HG02852 (cell line): ENCODE data around the gene PDZD2.
A peak's percentile ranks its signal among the peaks of the same experiment; 100 is the strongest.
"Not testable (repeated sequence)": the region's sequence is repeated elsewhere in the genome, so short reads cannot be mapped to it uniquely, and the experiment has no call there.

ENCODE experiments used
- ATAC-seq: cut with Tn5 transposase; IDR thresholded peaks from one replicate; pipeline ENCODE4 v1.9.1; 2021; ENCODE audit warnings: mild to moderate bottlenecking, moderate library complexity; ENCODE audit not compliant: unreplicated experiment

The PDZD2 gene

GRCh38 chr5:31638748-31639418 lies at the start of gene PDZD2:
Gene PDZD2, plus strand, starts transcription at chr5:31639131.
- peak; percentile 79 for ATAC-seq

GRCh38 chr5:31593665-31594064 lies 45.3 kb upstream of the PDZD2 start:
- ATAC-seq: no peak

GRCh38 chr5:31596354-31596753 lies 42.6 kb upstream of the PDZD2 start:
- ATAC-seq: no peak

- no peak for ATAC-seq
These were observed 40.0 kb upstream of the PDZD2 start for GRCh38 chr5:31598640-31599611.

GRCh38 chr5:31602305-31602704 lies 36.6 kb upstream of the PDZD2 start:
- not testable (repeated sequence) for ATAC-seq

GRCh38 chr5:31604240-31604639 lies 34.7 kb upstream of the PDZD2 start:
- ATAC-seq: no peak

- no peak for ATAC-seq
These were observed 34.3 kb upstream of the PDZD2 start for GRCh38 chr5:31604644-31605043.

GRCh38 chr5:31605920-31606319 lies 33.0 kb upstream of the PDZD2 start:
- ATAC-seq: no peak

- ATAC-seq: no peak
These were observed 31.4 kb upstream of the PDZD2 start for GRCh38 chr5:31607546-31607945.

GRCh38 chr5:31611002-31611401 lies 27.9 kb upstream of the PDZD2 start:
- ATAC-seq: no peak

GRCh38 chr5:31613651-31614050 lies 25.3 kb upstream of the PDZD2 start:
- no peak for ATAC-seq

- ATAC-seq: no peak
These were observed 24.5 kb upstream of the PDZD2 start for GRCh38 chr5:31614151-31615020.

- ATAC-seq: no peak
These were observed 21.1 kb upstream of the PDZD2 start for GRCh38 chr5:31617867-31618266.

GRCh38 chr5:31620026-31620425 lies 18.9 kb upstream of the PDZD2 start:
- ATAC-seq: no peak

GRCh38 chr5:31623249-31623648 lies 15.7 kb upstream of the PDZD2 start:
- no peak for ATAC-seq

GRCh38 chr5:31625394-31625793 lies 13.5 kb upstream of the PDZD2 start:
- ATAC-seq: no peak

GRCh38 chr5:31626156-31626555 lies 12.8 kb upstream of the PDZD2 start:
- no peak for ATAC-seq

- ATAC-seq: no peak
These were observed 12.2 kb upstream of the PDZD2 start for GRCh38 chr5:31626604-31627234.

- no peak for ATAC-seq
These were observed 8.0 kb upstream of the PDZD2 start for GRCh38 chr5:31630931-31631330.

- ATAC-seq: no peak
These were observed 6.5 kb upstream of the PDZD2 start for GRCh38 chr5:31632460-31632859.

- no peak for ATAC-seq
These were observed 3.5 kb upstream of the PDZD2 start for GRCh38 chr5:31635446-31635845.
